ACC112 (cell line): ENCODE data around the gene NLGN1.

Experiments used
- H2AFZ ChIP-seq: fragments of 200-600 bp; sonication (generic); one replicate; pipeline ENCODE4 v1.6.0; 2017; ENCODE audit warnings: antibody characterized with exemption, low read length; ENCODE audit not compliant: unreplicated experiment
- H3K27ac ChIP-seq: fragments of 200-600 bp; sonication (generic); 2 replicates; pipeline ENCODE4 v1.5.1; 2014; ENCODE audit warnings: low read depth, mild to moderate bottlenecking, antibody characterized with exemption, low read length, moderate library complexity
- H3K27me3 ChIP-seq: fragments of 200-600 bp; sonication (generic); 2 replicates; pipeline ENCODE4 v1.6.1; 2014; ENCODE audit warnings: mild to moderate bottlenecking, antibody characterized with exemption, low read length, moderate library complexity, mixed read lengths; ENCODE audit not compliant: insufficient read depth
- H3K36me3 ChIP-seq: fragments of 200-600 bp; sonication (generic); 2 replicates; pipeline ENCODE4 v1.6.1; 2016; ENCODE audit warnings: mild to moderate bottlenecking, antibody characterized with exemption, low read length, moderate library complexity, mixed read lengths; ENCODE audit not compliant: insufficient read depth
- H3K4me1 ChIP-seq: fragments of 200-600 bp; sonication (generic); one replicate; pipeline ENCODE4 v1.6.1; 2016; ENCODE audit warnings: low read length, mixed read lengths; ENCODE audit not compliant: insufficient read depth, unreplicated experiment, control insufficient read depth
- H3K4me3 ChIP-seq: fragments of 200-600 bp; sonication (generic); 2 replicates; pipeline ENCODE4 v1.5.1; 2014; ENCODE audit warnings: mild to moderate bottlenecking, low read depth, low read length
- H3K79me2 ChIP-seq: fragments of 200-600 bp; sonication (generic); one replicate; pipeline ENCODE4 v1.6.0; 2016; ENCODE audit warnings: low read length; ENCODE audit not compliant: control insufficient read depth, unreplicated experiment, insufficient read depth

Gene NLGN1

DNA sequence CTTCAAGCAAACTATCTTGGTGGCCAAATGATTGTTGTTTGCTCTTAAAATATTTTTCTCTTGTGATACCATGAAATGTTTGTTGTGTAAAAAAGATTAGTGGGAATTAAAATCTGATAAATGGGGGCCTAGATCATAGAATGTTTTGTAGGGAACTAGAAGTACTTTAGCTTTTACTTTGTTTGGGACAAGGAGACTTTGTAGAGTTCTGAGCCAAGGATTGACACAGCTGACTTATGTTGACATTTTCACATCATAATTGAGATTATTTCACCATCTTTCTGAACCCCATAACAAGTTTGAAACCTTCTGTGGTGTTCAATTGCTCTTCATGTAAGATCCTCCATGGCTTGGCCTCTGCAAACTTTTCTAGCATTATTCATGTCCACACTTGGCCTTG is 235.4 kb downstream of the NLGN1 start:
- Histone ChIP-seq H3K36me3 (no peaks in the 10 kb centered on the region), H3K79me2 (no peaks in the 10 kb centered on the region), H3K27ac (no peak overlapping the region), H3K4me1 (no peaks in the 10 kb centered on the region), H2AFZ (no peak overlapping the region), H3K27me3 (no peaks in the 10 kb centered on the region), H3K4me3 (no peak overlapping the region)

DNA sequence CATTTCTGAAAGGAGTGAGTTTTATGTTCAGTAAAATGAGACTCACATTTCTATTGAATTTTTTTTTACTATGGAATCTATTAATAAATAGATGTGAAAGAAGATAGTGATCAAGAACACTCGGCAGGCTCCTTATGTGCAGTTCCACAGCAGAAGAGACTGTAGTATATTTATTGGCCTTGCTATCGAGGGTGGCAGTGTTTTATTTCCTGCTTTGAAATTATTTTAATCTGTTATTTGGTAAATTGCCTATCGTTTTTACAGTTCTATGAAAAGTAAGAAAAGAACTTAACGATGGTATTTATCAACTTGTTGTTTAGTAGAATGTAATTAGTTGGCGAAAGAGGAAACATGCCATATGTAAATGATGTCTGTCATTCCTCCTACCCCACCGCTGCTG is 238.3 kb downstream of the NLGN1 start:
- Histone ChIP-seq H3K4me1 (no peaks in the 10 kb centered on the region), H3K27me3 (no peaks in the 10 kb centered on the region), H3K4me3 (no peak overlapping the region), H2AFZ (no peak overlapping the region), H3K79me2 (no peaks in the 10 kb centered on the region), H3K27ac (no peak overlapping the region), H3K36me3 (no peaks in the 10 kb centered on the region)

DNA sequence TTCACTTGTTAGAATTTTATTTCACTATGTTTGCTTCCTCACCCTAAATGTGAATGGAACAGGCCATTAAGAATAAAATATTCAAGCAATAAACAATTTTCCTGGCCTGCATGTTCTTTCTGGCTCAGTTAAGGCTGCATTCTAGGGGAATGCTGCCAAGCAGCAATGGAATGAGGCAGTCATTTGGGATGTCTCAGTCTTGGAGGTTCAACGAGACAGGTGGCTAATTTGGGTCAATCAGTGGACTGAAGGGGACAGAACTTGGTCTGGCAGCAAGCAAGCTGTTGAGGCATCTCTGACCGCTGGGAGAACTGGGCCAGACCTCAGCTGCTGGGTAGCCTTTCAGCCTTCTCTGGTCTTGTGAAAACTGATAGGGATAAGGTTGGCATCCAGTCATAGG is 241.6 kb downstream of the NLGN1 start:
- Histone ChIP-seq H3K36me3 (no peaks in the 10 kb centered on the region), H3K79me2 (no peaks in the 10 kb centered on the region), H3K4me3 (no peak overlapping the region), H3K27me3 (no peaks in the 10 kb centered on the region), H2AFZ (no peak overlapping the region), H3K4me1 (no peaks in the 10 kb centered on the region), H3K27ac (no peak overlapping the region)

DNA sequence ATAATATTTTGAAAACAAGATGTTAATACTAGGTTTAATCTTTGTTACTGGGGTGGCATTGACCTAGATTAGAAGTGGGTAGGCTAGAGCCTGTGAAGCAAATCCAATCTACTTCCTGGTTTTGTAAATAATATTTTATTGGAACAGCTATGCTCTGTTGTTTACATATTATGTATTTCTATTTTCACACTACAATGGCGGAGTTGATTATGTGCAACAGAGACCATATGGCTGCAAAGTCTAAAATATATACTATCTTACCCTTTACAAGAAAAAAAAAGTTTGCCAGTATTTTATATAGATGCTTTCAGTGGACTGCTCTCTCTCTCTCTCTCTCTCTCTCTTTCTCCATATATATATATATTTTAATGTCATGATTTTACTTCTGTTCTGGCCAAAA is 244.2 kb downstream of the NLGN1 start:
- no peak overlapping the region for H3K4me3 ChIP-seq
- H3K27ac ChIP-seq = no peak overlapping the region
- H3K27me3 ChIP-seq = no peaks in the 10 kb centered on the region
- H3K79me2 ChIP-seq = no peaks in the 10 kb centered on the region
- no peak overlapping the region for H2AFZ ChIP-seq
- no peaks in the 10 kb centered on the region for H3K4me1 ChIP-seq
- no peaks in the 10 kb centered on the region for H3K36me3 ChIP-seq

DNA sequence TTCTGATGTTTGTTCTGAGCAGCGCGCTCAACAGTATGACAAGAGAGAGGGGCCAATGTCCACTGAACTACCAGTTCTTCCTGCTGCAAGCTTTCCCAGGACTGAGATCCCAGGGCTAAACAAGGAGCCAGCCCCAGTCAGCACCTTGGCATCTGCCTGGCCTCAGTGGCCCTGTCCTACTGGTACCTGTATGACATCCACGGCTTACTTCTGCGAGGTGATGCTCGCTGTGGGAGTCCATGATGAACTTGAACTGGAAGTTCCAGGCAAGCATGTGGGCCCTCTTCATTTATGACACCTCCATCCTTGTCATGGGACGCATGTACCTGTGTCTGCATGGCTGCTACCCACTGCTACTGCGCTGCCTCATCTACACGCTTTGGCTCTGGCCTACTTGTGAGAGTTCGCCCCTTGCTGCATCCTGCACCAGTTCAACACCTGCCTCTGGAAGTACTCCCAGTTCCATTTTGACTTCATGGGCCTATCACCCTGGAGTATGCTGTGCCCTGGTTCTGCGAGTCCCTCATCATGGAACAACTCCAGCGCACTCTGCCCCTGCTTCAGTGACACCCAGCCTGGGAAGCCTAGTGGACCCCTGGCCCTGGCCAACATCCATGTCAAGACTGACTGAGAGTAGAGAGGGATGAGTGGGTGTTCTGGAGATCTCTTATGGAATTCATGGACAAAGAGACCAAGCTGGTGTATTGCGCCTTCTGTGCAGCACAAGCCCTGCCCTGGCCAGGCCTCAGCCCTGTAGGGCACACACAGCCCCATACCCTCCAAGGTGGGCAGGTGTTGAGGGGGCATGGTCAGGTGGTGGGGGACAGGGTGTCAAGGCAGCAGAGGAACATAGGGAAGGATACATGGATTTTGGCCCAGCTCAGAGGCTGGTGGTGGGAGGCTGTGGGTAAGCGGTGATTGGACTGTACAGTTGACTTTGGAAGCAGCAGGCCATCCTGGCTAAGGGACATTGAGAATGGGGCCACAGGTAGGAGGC is 246.8 kb downstream of the NLGN1 start:
- H3K27ac ChIP-seq = no peak overlapping the region
- H2AFZ ChIP-seq = no peak overlapping the region
- H3K4me1 ChIP-seq = no peaks in the 10 kb centered on the region
- no peak overlapping the region for H3K4me3 ChIP-seq
- H3K27me3 ChIP-seq = no peaks in the 10 kb centered on the region
- no peaks in the 10 kb centered on the region for H3K36me3 ChIP-seq
- no peaks in the 10 kb centered on the region for H3K79me2 ChIP-seq

DNA sequence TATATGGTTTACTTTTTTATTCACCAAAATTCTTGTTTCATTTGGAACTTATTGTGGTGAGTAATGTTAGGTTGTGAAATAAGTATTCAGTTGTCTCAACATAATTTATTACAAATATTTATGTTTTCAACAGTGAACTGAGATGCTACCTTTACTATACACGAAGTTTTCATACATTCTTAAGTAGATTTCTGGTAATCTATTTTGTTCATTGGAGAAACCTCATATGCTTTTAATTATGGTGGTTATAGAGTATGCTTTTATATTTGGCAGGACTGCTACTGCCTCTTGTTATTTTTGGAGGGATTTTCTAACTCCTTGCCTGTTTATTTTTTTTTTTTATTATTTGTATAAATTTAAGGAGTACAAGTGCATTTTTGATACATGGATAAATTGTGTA is 253.1 kb downstream of the NLGN1 start:
- Histone ChIP-seq H3K27ac (no peak overlapping the region), H3K4me1 (no peaks in the 10 kb centered on the region), H3K79me2 (no peaks in the 10 kb centered on the region), H2AFZ (no peak overlapping the region), H3K36me3 (no peaks in the 10 kb centered on the region), H3K4me3 (no peak overlapping the region), H3K27me3 (no peaks in the 10 kb centered on the region)

DNA sequence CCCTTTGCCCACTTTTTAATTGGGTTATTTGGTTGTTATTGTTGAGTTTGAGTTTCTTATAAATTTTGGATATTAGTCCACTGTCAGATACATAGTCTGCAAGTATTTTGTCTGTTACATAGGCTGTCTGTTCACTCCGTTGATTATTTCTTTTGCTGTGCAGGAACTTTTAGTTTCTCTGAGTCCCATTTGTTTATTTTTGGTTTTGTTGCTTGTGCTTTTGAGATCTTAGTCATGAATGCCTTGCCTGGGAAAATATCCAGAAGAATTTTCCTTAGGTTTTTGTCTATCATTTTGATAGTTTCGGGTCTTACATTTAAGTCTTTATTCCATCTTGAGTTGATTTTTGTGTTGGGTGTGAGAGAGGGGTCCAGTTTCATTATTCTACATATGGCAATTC is 254.5 kb downstream of the NLGN1 start:
- Histone ChIP-seq H3K4me1 (no peaks in the 10 kb centered on the region), H3K79me2 (no peaks in the 10 kb centered on the region), H3K36me3 (no peaks in the 10 kb centered on the region)

DNA sequence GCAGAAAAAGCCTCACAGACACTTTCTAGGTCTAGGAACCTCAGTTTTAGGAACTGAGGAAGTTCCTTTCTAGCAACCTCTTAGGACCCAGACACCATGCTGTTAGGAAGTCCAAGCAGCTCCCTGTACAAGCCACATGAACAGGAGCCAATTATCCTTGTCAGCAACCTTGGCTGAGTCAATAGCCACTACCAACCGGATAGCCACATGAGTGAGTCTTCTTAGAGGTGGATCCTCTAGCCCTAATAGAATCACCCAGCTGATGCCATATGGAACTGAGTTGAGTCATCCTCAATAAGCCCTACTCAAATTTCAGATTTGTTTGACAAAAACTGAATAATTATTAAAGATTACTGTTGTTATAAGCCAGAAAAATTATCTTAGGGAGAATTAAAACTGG is 256.2 kb downstream of the NLGN1 start:
- Histone ChIP-seq H3K4me1 (no peaks in the 10 kb centered on the region), H3K36me3 (no peaks in the 10 kb centered on the region), H2AFZ (no peak overlapping the region), H3K79me2 (no peaks in the 10 kb centered on the region), H3K4me3 (no peak overlapping the region), H3K27me3 (no peaks in the 10 kb centered on the region), H3K27ac (no peak overlapping the region)

More for the DNA sequence above, 254.5 kb downstream of the NLGN1 start:
- Histone ChIP-seq H3K27ac (no peak overlapping the region), H3K27me3 (no peaks in the 10 kb centered on the region), H2AFZ (no peak overlapping the region), H3K4me3 (no peak overlapping the region)

DNA sequence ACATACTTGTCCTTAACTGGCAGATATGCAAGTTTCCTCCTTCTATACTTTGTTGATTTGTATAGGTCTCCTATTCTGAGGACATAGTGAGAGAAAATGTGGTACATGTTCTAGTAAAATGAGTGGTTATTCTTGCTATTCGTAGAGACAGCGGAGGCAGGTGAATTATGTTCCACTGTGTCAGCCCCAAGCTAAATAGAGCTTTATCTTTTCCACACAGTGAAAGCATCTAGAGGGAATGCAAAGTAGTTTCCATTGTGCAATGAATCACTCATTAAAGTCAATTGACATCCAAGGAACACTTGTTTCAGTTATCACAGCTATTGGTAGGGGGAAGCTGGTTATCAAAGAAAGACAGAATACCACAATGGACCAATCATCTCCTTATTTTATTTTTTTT is 262.4 kb downstream of the NLGN1 start:
- H3K27ac ChIP-seq = no peak overlapping the region
- H3K4me1 ChIP-seq = no peaks in the 10 kb centered on the region
- H3K27me3 ChIP-seq = no peaks in the 10 kb centered on the region
- H3K79me2 ChIP-seq = no peaks in the 10 kb centered on the region
- H3K4me3 ChIP-seq = no peak overlapping the region
- no peaks in the 10 kb centered on the region for H3K36me3 ChIP-seq
- no peak overlapping the region for H2AFZ ChIP-seq

DNA sequence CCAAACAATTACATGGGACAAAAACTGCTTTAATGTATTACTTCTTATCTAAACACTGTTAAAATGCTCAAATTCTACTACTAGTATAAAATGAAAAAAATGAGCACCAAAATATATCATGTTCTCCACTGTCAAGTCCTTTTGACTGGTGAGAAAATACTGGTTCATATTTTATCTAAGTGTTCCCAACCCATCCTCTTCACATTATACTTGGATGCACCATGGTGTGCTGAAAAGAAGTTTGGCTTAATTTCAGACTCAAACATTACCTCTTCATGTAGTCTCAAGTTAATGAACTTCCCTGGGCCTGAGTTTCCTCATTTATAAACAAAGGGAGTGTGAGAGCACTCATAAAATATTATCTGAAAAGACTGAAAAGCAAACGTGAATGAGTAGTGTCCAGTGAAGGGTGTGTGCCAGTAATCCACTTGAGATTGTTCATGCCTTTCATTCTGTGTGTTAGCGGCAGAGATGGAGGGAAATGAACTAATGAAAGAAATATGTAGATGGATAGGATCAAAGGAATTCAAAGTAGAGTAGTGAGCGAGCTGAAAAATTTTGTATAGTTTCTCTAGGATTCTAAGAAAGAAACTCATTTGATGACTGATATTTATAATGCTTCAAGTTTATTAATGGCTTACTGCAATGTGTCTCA is 263.2 kb downstream of the NLGN1 start:
- H3K36me3 ChIP-seq = no peaks in the 10 kb centered on the region
- H3K4me1 ChIP-seq = no peaks in the 10 kb centered on the region
- no peak overlapping the region for H3K27ac ChIP-seq
- no peaks in the 10 kb centered on the region for H3K27me3 ChIP-seq
- no peak overlapping the region for H2AFZ ChIP-seq
- no peaks in the 10 kb centered on the region for H3K79me2 ChIP-seq
- H3K4me3 ChIP-seq = no peak overlapping the region

DNA sequence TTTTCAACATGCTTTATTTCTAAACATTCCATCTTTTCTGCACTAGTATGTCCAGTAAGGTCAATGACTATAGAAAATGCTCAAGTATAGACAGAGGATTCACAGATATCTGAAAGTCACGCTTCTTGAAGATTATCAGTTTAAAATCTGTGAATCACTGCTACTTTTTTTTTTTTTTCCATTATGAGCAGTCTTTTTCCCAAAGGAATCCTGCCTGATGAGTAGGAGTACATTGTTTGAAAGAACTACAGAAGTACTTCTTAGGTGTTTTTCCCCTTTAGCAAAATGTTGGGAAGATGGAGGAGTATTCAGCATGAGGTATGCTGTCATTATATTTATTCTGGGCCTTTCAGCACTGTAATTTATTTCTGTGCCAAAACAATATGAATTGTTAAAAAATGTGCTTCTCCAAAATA is 266.2 kb downstream of the NLGN1 start:
- no peaks in the 10 kb centered on the region for H3K36me3 ChIP-seq

More for the DNA sequence above, 266.2 kb downstream of the NLGN1 start:
- Histone ChIP-seq H3K4me3 (no peak overlapping the region), H3K79me2 (no peaks in the 10 kb centered on the region), H3K27ac (no peak overlapping the region), H3K4me1 (no peaks in the 10 kb centered on the region), H2AFZ (no peak overlapping the region), H3K27me3 (no peaks in the 10 kb centered on the region)
